Activated naive CD8-positive, alpha-beta T cell treated with anti-CD3 and anti-CD28 coated beads, Interleukin-2, amount 50 U/mL, for 24 hours (primary cell): ENCODE data around the gene TBXAS1.

Experiments used
- ATAC-seq: fragments of 150-1000 bp; cut with Tn5 transposase; one replicate; pipeline ENCODE4 v1.10.0; 2021
- DNase-seq: peaks from one replicate; pipeline ENCODE4 v3.0.0; 2021
- H3K27ac Mint-ChIP-seq: one replicate; pipeline ENCODE4 v1.8.0; 2021; ENCODE audit warnings: mild to moderate bottlenecking, mixed read lengths
- H3K27me3 Mint-ChIP-seq: one replicate; pipeline ENCODE4 v1.8.0; 2021; ENCODE audit warnings: mixed read lengths
- H3K36me3 Mint-ChIP-seq: one replicate; pipeline ENCODE4 v1.8.0; 2021; ENCODE audit warnings: low read depth, mixed read lengths
- H3K4me1 Mint-ChIP-seq: one replicate; pipeline ENCODE4 v1.8.0; 2021; ENCODE audit warnings: mixed read lengths
- H3K4me3 Mint-ChIP-seq: one replicate; pipeline ENCODE4 v1.8.0; 2021; ENCODE audit warnings: mild to moderate bottlenecking, moderate library complexity, mixed read lengths
- H3K9me3 Mint-ChIP-seq: one replicate; pipeline ENCODE4 v1.8.0; 2021; ENCODE audit warnings: mixed read lengths

Gene TBXAS1

DNA sequence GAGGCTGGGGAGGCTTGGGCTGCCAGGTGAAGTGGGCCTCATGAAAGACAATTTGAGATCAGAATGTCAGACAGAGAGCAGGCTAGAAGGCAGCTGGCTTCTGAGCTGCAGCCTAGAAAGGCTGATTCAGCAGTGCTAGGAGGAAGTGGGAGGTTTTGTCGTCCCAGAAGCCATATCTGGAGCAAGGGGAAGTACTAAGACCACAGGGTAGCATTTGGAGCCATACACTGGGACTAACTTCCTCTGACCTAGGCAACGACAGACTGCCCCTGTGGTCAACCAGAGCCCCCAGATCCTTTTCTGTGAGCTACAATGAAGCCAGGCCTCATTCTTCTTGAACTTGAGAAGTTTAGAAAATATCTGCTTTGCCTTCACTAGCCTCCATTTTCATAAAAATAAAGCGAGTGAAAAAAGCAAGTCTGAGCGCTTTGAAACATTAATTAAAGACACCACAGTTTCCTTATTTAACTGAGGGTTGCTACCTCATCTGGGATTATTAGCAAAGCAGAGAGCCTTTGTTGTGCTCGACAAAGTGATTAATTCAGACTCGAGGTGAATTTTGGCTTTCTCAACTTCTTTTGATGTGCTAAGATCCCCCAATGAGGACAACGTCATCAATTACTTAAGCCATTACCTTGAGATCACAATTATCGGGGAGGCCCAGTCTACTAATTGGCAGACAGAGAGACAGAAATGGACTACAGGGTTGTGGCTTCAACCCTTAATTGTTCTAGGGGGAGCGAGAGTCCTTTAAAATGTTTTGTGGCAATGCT lies 26.6 kb downstream of the TBXAS1 start:
- peak; percentile 77 for ATAC-seq
- no peaks in the 10 kb centered on the region for H3K27me3 Mint-ChIP-seq
- DNase-seq, result peak; percentile 21
- H3K4me3 Mint-ChIP-seq, result no peak overlapping the region
- peaks cover 6% of the 10 kb centered on the region for H3K9me3 Mint-ChIP-seq
- peak overlapping the region; percentile 37 for H3K27ac Mint-ChIP-seq
- no peaks in the 10 kb centered on the region for H3K36me3 Mint-ChIP-seq
- peaks cover 33% of the 10 kb centered on the region for H3K4me1 Mint-ChIP-seq

DNA sequence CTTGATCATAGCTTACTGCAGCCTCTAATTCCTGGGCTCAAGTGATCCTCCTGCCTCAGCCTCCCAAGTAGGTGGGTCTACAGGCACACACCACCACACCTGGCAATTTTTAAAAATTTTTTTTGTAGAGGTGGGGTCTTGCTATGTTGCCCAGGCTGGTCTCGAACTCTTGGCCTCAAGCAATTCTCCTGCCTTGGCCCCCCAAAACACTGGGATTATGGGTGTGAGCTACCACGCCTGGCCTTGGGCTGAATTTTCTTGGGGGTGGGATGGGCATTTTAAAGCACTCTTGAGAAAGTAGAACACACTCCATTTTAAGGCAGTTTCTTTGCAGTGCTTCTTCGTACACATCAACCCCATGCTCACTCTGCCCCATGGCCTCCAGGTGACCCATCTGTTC lies 28.7 kb downstream of the TBXAS1 start:
- no peak overlapping the region for H3K27ac Mint-ChIP-seq
- no peak for ATAC-seq
- DNase-seq, result no peak
- no peak overlapping the region for H3K4me3 Mint-ChIP-seq
- H3K36me3 Mint-ChIP-seq, result no peaks in the 10 kb centered on the region
- no peaks in the 10 kb centered on the region for H3K27me3 Mint-ChIP-seq
- peaks cover 33% of the 10 kb centered on the region for H3K4me1 Mint-ChIP-seq
- H3K9me3 Mint-ChIP-seq, result peaks cover 6% of the 10 kb centered on the region

DNA sequence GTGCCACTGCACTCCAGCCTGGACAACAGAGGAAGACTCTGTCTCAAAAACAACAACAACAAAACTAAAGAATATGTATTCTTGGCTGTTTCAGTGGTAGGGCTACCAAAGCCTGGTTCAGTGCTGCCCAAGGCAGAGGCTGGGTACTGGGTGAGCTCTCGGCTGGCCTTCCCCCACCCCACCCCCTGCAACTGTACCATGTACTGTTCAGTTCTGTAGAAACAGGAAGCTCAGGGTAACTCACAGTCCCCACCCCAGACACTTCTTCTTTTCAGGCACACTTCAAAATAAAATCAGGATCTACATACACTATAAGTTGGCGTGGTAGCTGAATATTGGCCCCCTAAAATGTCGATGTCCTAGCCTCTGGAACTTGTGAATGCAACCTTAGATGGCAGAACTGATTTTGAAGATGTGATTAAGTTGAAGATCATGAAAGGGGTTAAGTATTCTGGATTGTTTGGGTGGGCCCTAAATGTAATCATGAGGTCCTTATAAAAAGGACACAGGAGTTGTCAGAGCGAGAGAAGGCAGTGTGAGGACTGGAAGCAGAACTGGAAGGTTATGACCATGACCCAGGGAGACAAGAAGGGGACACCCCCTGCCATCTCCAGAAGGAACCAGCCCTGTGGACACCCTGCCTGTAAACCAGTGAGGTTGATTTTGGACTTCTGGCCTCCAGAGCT lies 31.2 kb downstream of the TBXAS1 start:
- DNase-seq (no peak), ATAC-seq (peak; percentile 33)
- Mint-ChIP-seq H3K27me3 (peaks cover 7% of the 10 kb centered on the region), H3K4me1 (peaks cover 17% of the 10 kb centered on the region), H3K9me3 (peaks cover 15% of the 10 kb centered on the region), H3K27ac (no peak overlapping the region), H3K4me3 (no peak overlapping the region), H3K36me3 (peaks cover 3% of the 10 kb centered on the region)

DNA sequence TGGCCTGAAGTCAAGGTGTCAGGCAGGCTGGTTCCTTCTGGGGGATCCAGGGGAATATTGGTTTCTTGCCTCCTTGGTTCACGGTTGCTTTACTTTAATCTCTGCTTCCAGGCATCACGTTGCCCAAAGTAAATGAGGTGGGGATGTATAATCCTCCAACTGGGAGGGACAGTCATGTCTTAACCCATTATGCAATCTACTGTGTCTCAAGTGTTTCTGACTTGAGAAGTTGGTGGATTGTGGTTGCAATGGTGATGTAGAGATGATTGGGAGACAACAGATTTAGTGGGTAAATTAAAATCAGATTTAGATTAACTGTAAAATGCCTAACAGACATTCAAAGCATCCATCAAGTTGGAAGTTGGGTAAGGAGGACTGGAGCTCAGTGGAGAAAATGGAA lies 32.7 kb downstream of the TBXAS1 start:
- Mint-ChIP-seq H3K27ac (no peak overlapping the region), H3K36me3 (peaks cover 3% of the 10 kb centered on the region), H3K9me3 (peaks cover 9% of the 10 kb centered on the region), H3K4me1 (peaks cover 7% of the 10 kb centered on the region), H3K27me3 (peaks cover 8% of the 10 kb centered on the region), H3K4me3 (no peak overlapping the region)
- DNase-seq (no peak), ATAC-seq (no peak)

DNA sequence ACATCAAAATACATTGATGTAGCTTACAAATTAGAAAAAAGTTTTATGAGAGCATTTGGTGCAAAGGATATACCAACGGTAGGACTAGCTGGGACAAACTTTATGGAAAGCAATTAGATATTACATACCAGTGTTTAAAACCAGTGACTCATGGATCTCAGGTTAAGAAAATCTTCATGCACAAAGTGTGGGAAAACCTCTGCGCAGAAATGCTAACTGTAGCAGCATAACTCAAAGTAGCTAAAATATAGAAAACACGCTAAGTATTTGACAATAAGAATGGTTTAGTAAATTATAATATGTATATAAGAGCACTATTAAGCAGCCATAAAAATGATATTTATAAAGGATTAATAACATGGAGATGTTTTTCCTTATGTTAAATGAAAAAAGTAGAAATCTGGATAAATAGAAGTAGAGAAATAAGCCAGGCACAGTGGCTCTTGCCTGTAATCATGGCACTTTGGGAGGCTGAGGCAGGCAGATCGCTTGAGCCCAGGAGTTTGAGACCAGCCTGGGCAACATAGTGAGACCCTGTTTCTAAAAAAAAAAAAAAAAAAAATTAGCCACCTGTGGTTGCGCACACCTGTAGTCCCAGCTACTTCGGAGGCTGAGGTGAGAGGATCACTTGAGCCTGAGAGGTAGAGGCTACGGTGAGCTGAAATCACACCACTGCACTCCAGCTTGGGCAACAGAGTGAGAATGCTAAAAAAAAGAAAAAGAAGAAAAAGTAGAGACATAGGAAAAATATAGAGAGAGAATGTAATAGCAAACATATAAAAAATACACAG lies 37.2 kb downstream of the TBXAS1 start:
- peaks cover 3% of the 10 kb centered on the region for H3K36me3 Mint-ChIP-seq
- DNase-seq (no peak), ATAC-seq (no peak)
- H3K4me1 Mint-ChIP-seq, result no peaks in the 10 kb centered on the region
- no peak overlapping the region for H3K4me3 Mint-ChIP-seq
- peaks cover 8% of the 10 kb centered on the region for H3K27me3 Mint-ChIP-seq
- H3K27ac Mint-ChIP-seq, result no peak overlapping the region
- H3K9me3 Mint-ChIP-seq, result peaks cover 9% of the 10 kb centered on the region

DNA sequence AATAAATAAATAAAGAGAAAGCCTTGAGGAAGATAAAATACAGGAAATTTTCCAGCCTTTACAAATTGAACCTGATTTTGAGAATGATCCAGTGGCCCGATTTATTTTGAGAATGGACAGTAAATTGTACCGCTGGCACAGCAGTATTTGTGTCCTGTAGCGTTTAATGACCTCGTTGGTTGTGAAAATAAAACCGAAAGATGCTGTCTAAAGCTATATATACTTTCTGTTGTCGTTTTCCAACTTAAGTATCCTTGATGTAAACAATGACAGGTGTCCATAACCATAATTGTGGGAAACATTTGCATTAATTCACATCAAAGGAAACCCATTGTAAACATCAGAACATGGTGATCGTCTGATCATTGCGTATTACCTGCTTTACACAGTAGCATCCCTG lies 38.8 kb downstream of the TBXAS1 start:
- no peak overlapping the region for H3K27ac Mint-ChIP-seq
- no peak overlapping the region for H3K4me3 Mint-ChIP-seq
- peaks cover 9% of the 10 kb centered on the region for H3K9me3 Mint-ChIP-seq
- peaks cover 3% of the 10 kb centered on the region for H3K36me3 Mint-ChIP-seq
- H3K27me3 Mint-ChIP-seq, result peaks cover 8% of the 10 kb centered on the region
- no peak for DNase-seq
- no peaks in the 10 kb centered on the region for H3K4me1 Mint-ChIP-seq
- ATAC-seq, result no peak

DNA sequence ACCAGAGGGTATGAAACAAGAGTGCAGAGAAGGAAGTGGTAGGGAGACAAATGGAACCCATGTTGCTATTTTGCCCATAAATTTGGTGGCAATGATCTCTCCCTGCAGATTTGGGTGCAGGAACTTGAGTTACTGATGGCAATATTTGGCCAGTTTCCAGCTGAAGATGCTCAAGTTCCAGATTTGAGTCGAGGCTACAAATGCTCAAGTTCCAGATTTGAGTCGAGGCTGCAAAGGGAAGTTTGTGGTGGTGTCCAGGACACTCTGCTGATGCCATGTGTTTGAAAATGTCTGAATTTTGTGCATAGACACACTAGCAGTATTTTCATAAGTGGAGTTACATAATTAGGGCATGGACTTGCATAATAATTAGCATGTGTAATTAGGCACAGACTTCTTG lies 40.8 kb downstream of the TBXAS1 start:
- Mint-ChIP-seq H3K4me3 (no peak overlapping the region), H3K4me1 (no peaks in the 10 kb centered on the region)

DNA sequence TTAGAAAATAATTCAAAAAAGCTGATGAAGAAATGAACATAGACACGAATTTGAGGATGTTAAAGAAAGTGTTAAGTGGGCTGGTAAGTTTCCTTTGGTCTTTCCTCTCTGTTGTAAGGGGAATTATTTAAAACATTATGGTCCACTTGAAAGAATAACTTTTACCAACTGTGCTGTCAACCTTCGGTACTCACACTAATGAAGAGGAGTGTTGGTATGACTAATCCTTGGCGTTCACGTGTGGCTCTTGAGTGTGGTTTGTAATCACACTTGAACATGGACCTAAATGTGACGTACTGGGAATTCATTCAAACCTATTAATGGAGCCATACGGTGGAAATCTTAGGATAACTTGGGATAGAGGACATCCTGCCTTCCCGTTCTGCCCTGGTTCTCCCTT lies 41.3 kb downstream of the TBXAS1 start:
- DNase-seq (no peak), ATAC-seq (no peak)
- Mint-ChIP-seq H3K27ac (no peak overlapping the region), H3K9me3 (no peaks in the 10 kb centered on the region), H3K27me3 (peaks cover under 1% of the 10 kb centered on the region), H3K4me3 (no peak overlapping the region), H3K4me1 (no peaks in the 10 kb centered on the region), H3K36me3 (no peaks in the 10 kb centered on the region)

More for the DNA sequence above, 40.8 kb downstream of the TBXAS1 start:
- no peaks in the 10 kb centered on the region for H3K9me3 Mint-ChIP-seq
- peaks cover 5% of the 10 kb centered on the region for H3K27me3 Mint-ChIP-seq
- no peak for ATAC-seq
- peaks cover 3% of the 10 kb centered on the region for H3K36me3 Mint-ChIP-seq
- DNase-seq, result no peak
- H3K27ac Mint-ChIP-seq, result no peak overlapping the region

DNA sequence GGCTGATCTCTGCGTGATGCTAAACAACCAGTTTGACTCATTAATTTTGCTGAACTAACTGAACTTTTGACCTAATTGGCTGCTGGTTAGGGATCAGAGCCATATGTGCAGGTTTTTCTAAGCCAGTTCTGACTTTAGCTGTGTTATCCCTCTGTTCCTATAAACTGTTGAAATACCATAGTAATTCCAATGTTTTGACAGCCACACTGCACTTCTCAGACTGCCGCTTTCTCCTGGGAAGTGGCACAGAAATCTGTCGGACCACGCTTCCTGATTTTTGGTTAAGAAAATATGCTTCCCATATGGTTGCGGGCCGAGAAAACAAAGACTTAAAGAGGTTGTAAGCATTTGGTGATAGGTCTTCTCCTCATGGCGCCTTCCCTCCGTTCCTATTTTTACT lies 42.3 kb downstream of the TBXAS1 start:
- H3K36me3 Mint-ChIP-seq, result no peaks in the 10 kb centered on the region
- no peak overlapping the region for H3K27ac Mint-ChIP-seq
- no peaks in the 10 kb centered on the region for H3K9me3 Mint-ChIP-seq
- H3K4me1 Mint-ChIP-seq, result no peaks in the 10 kb centered on the region
- no peaks in the 10 kb centered on the region for H3K27me3 Mint-ChIP-seq
- DNase-seq, result no peak
- no peak overlapping the region for H3K4me3 Mint-ChIP-seq
- no peak for ATAC-seq

DNA sequence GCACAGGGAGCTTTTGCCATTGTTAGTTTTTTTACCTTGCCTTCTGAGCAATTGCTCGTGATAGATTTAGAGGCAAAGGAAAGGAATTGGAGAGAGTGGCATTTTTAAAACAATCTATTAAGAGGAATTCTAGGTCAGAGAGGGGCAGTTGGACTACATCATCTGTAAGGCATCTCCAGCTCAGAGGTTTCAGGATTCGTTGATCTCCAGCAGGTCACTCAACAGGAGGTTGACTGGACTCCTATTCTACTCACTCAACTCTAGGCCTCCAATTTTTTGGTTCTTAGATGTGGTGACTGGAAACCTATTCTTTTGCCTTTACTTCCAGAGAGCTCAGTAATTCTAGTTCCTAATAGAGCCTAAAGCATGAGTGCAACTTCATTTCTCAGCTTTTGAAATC lies 42.8 kb downstream of the TBXAS1 start:
- no peak for ATAC-seq
- no peak for DNase-seq
- Mint-ChIP-seq H3K4me1 (no peaks in the 10 kb centered on the region), H3K36me3 (no peaks in the 10 kb centered on the region), H3K27ac (no peak overlapping the region), H3K9me3 (no peaks in the 10 kb centered on the region), H3K4me3 (no peak overlapping the region), H3K27me3 (no peaks in the 10 kb centered on the region)

DNA sequence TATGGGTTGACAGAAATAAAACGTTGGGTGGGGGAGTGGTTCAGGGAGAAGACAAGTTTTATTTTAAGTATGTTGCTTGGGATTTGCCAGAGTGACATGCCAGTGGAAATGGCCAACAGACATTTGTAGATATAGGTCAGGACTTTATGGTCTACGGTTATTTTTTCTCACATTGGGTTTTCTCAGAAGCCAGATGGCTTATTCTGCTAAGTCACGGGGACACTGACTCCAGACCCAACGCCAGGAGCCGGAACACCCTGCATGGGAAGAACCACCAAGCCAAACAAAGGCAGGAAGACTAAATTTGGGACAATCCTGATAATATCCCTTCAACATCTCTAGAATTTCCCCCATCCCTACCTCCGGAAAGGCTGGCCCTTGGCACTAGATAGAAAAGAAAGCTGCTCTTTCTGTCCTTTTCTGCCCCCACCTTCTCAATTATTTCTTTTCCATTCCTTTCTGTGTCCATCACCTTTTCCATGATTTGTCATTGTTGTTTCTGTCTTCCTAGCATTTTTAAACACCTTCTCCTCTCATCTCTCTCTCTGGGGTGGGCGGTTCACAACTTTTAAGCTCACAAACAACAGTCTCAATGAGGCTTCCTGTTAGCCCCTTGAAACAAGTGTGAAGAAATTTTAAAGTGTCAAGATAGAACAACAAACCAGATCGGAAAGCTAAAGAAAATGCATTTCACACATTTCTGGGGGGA lies 44.7 kb downstream of the TBXAS1 start:
- no peaks in the 10 kb centered on the region for H3K36me3 Mint-ChIP-seq

DNA sequence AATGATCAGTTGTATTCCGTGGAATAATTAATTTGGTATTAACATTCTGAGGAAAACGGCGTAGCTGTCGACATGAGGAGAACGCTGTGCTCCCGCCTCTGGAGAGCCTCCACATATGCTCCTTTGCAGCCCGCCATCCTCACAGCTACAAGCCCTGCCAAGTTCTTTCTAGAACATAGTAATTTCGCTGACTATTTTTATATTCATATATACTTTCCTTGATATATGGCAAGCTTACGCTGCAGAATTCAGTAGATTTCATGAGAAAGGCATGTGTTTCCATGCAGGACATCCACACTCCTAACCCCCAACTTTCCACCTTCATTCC lies 45.2 kb downstream of the TBXAS1 start:
- Mint-ChIP-seq H3K36me3 (no peaks in the 10 kb centered on the region), H3K4me3 (no peak overlapping the region), H3K4me1 (peaks cover 7% of the 10 kb centered on the region), H3K27me3 (no peaks in the 10 kb centered on the region), H3K27ac (no peak overlapping the region), H3K9me3 (no peaks in the 10 kb centered on the region)
- no peak for DNase-seq
- no peak for ATAC-seq

More for the DNA sequence above, 44.7 kb downstream of the TBXAS1 start:
- Mint-ChIP-seq H3K9me3 (no peaks in the 10 kb centered on the region), H3K27ac (no peak overlapping the region), H3K4me1 (peaks cover 7% of the 10 kb centered on the region), H3K4me3 (no peak overlapping the region), H3K27me3 (no peaks in the 10 kb centered on the region)
- ATAC-seq (no peak), DNase-seq (no peak)

DNA sequence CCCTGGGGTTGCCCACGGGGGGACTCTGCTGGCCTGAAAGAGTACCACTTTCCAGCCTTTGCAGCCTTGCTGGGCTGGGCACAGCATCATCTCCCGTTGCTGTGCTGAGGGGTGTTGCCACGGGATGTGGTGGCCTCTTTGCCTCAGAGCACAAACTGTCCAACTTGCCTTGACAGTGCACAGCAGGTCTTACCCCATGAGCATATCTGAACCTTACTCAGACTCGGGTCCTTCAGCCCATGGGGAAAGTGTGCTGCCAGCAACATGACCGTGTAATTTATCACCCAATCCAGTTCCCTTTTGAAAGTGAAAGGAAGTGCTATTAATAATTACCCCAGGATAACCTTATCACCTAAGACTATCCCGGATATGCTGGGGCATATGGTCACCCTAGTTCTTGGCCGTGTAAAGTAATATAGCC lies 46.8 kb downstream of the TBXAS1 start:
- Mint-ChIP-seq H3K27me3 (peaks cover 2% of the 10 kb centered on the region), H3K36me3 (no peaks in the 10 kb centered on the region), H3K4me1 (peaks cover 7% of the 10 kb centered on the region), H3K9me3 (no peaks in the 10 kb centered on the region), H3K4me3 (no peak overlapping the region), H3K27ac (no peak overlapping the region)
- no peak for ATAC-seq
- no peak for DNase-seq

DNA sequence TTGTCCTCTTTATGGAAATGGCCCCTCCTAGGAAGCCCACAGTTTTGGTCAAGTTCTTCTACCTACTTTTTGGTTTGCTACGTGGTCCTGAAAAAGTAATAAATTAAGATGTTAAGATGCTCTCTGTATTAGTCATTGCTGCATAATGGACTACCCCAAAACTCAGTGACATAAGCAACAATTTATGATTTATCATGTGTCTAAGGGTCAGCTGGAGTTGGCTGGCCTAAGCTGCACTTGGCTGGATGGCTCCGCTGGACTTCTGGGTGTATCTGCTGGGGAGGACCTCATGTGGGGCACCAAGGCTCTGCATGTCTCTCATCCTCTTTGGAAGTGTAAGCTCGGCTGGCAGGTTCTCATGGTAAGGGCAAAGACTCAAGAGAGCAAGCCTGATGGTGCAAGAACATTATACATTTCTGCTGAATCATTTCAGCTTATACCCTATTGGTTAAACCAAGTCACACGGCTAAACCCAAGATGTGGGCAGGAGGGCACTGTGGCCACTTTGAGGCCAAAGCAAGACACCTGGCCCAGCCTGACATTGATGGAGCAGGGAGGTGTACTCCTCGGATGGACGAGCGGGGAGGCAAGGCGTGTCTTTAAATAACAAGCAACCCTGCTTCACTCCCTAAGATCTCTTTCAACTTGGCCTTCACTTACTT lies 47.7 kb downstream of the TBXAS1 start:
- no peak overlapping the region for H3K4me3 Mint-ChIP-seq
- H3K9me3 Mint-ChIP-seq, result no peaks in the 10 kb centered on the region
- H3K27ac Mint-ChIP-seq, result no peak overlapping the region
- H3K4me1 Mint-ChIP-seq, result peaks cover 7% of the 10 kb centered on the region
- H3K36me3 Mint-ChIP-seq, result no peaks in the 10 kb centered on the region
- ATAC-seq (no peak), DNase-seq (no peak)
- H3K27me3 Mint-ChIP-seq, result peaks cover 2% of the 10 kb centered on the region
